Endothelial cell of umbilical vein (primary cell): Measurements from ENCODE around the gene RAX. TPM values are rescaled to one million over a fixed set of nuclear protein-coding genes. Genes with fewer than 3 reads are reported as not detected.

Experiments
- BruUV-seq: library from RNA; stranded (reverse); fragments of 400-500 nt; replicated peaks from 2 replicates; lab custom pipeline; 2021; lab: Mats Ljungman, UMichigan
- CTCF ChIA-PET: fragments of 300-600, 350-600 bp; sonication (Branson Sonifier 250); formaldehyde crosslinking; loops from one replicate; lab custom pipeline; 2021; ENCODE audit warnings: antibody characterized with exemption, inconsistent platforms; lab: Charles Lee
- POLR2A ChIA-PET: fragments of 300-600, 350-600 bp; sonication (Branson Sonifier 250); formaldehyde crosslinking; loops from one replicate; lab custom pipeline; 2021; ENCODE audit warnings: antibody characterized with exemption, inconsistent platforms; lab: Charles Lee
- DNase-seq: peaks from one replicate; pipeline ENCODE4 v3.0.0-alpha.2; 2011; ENCODE audit warnings: low read depth, low spot score
- FAIRE-seq: peaks from 2 replicates; lab custom pipeline; 2011; peaks lifted over from hg19 to GRCh38; lab: Jason Lieb, UNC
- H2AFZ ChIP-seq: 2 replicates; pipeline ENCODE4 v1.6.0; 2012; ENCODE audit warnings: low read depth, low read length, control low read depth, inconsistent platforms
- H3K27ac ChIP-seq: 2 replicates; pipeline ENCODE4 v1.5.1; 2011; ENCODE audit warnings: low read depth, mild to moderate bottlenecking, control low read depth, low read length, moderate library complexity; ENCODE audit not compliant: insufficient read depth
- H3K27me3 ChIP-seq, 2 experiments: 2 replicates each; pipeline versions ENCODE4 v1.6.0 to v1.6.1; 2011; ENCODE audit warnings: low read length in 2 of 2, mixed read lengths in 1 of 2; ENCODE audit not compliant: control insufficient read depth in 2 of 2, insufficient read depth in 2 of 2
- H3K36me3 ChIP-seq, 2 experiments: 2 replicates in 1 of 2; 3 replicates in 1 of 2; pipeline ENCODE4 v1.5.1; 2011; ENCODE audit warnings: low read length in 2 of 2, mild to moderate bottlenecking in 1 of 2, moderate library complexity in 1 of 2; ENCODE audit not compliant: control insufficient read depth in 2 of 2, insufficient read depth in 2 of 2; ENCODE audit errors: extremely low read depth in 1 of 2
- H3K4me1 ChIP-seq: 3 replicates; pipeline ENCODE4 v1.5.1; 2011; ENCODE audit warnings: mild to moderate bottlenecking, low read length; ENCODE audit not compliant: control insufficient read depth, insufficient read depth; ENCODE audit errors: extremely low read depth
- H3K4me2 ChIP-seq: 2 replicates; pipeline ENCODE4 v1.6.1; 2011; ENCODE audit warnings: low read length, control low read depth, mixed read lengths; ENCODE audit not compliant: insufficient read depth
- H3K4me3 ChIP-seq, 3 experiments: fragments of 200-600 bp in 1 of 3; sonication (generic), shearing (Covaris generic) in 1 of 3; replicated peaks in 1 of 3; 2 replicates each; pipeline ENCODE4 v1.5.1; 2011 to 2016; ENCODE audit warnings: control low read depth in 3 of 3, low read length in 3 of 3, mild to moderate bottlenecking in 2 of 3, inconsistent platforms in 1 of 3, low read depth in 1 of 3, moderate library complexity in 1 of 3; ENCODE audit not compliant: insufficient read depth in 1 of 3
- H3K79me2 ChIP-seq: 2 replicates; pipeline ENCODE4 v1.6.0; 2012; ENCODE audit warnings: low read length, inconsistent platforms; ENCODE audit not compliant: control insufficient read depth, insufficient read depth
- H3K9ac ChIP-seq: replicated peaks from 2 replicates; pipeline ENCODE3; 2011; ENCODE audit warnings: low read length, control low read depth; ENCODE audit not compliant: insufficient read depth; ENCODE audit errors: extremely low read depth
- H3K9me1 ChIP-seq: replicated peaks from 3 replicates; pipeline ENCODE4 v1.6.0; 2011; ENCODE audit warnings: mild to moderate bottlenecking, low read length; ENCODE audit not compliant: control insufficient read depth, insufficient read depth; ENCODE audit errors: extremely low read depth
- H3K9me3 ChIP-seq: replicated peaks from 2 replicates; pipeline ENCODE4 v1.5.1; 2012; ENCODE audit warnings: low read length, inconsistent platforms; ENCODE audit not compliant: control insufficient read depth, insufficient read depth
- H4K20me1 ChIP-seq: replicated peaks from 2 replicates; pipeline ENCODE3; 2011; ENCODE audit warnings: mild to moderate bottlenecking, low read length; ENCODE audit not compliant: control insufficient read depth, insufficient read depth; ENCODE audit errors: extremely low read depth
- EZH2 ChIP-seq: IDR thresholded peaks from 2 replicates; pipeline ENCODE4 v1.6.1; 2012; ENCODE audit warnings: borderline replicate concordance, low read depth, mild to moderate bottlenecking, moderate library complexity, low read length, inconsistent platforms; ENCODE audit not compliant: severe bottlenecking
- FOS ChIP-seq: IDR thresholded peaks from 2 replicates; pipeline ENCODE4 v1.6.1; 2011; ENCODE audit warnings: mild to moderate bottlenecking, low read length, moderate library complexity, borderline replicate concordance; ENCODE audit not compliant: insufficient read depth
- GATA2 ChIP-seq: IDR thresholded peaks from 2 replicates; pipeline ENCODE4 v1.7.0; 2011; ENCODE audit warnings: low read depth, mild to moderate bottlenecking, moderate library complexity, mixed read lengths, low read length; ENCODE audit not compliant: insufficient read length, insufficient read depth
- JUN ChIP-seq: IDR thresholded peaks from 2 replicates; pipeline ENCODE4 v1.6.1; 2011; ENCODE audit warnings: borderline replicate concordance, low read depth; ENCODE audit not compliant: insufficient read length, insufficient read depth
- MAX ChIP-seq: IDR thresholded peaks from 2 replicates; pipeline ENCODE4 v1.6.1; 2011; ENCODE audit not compliant: insufficient read depth, insufficient read length
- MYC ChIP-seq: IDR thresholded peaks from one replicate; pipeline ENCODE4 v1.6.1; 2011; ENCODE audit warnings: mild to moderate bottlenecking, low read depth, low read length
- POLR2A ChIP-seq: IDR thresholded peaks from 2 replicates; pipeline ENCODE4 v1.6.1; 2012; ENCODE audit warnings: low read depth, mild to moderate bottlenecking, control low read depth, low read length
- POLR2AphosphoS5 ChIP-seq: IDR thresholded peaks from 2 replicates; pipeline ENCODE4 v1.6.1; 2012; ENCODE audit warnings: low read depth, mild to moderate bottlenecking, control low read depth, low read length, moderate library complexity; ENCODE audit not compliant: insufficient read depth
- dilution Hi-C: fragments of 300-500 bp; cut with MboI; formaldehyde crosslinking; loops from one replicate; pipeline ENCODE4 v1.15.0; 2019; ENCODE audit warnings: low sequenced_read_pairs; ENCODE audit not compliant: extremely low pct_ligation_motif_present
- intact Hi-C: fragments of 100-400 bp; cut with micrococcal nuclease; formaldehyde crosslinking; loops from one replicate; pipeline ENCODE4 v1.10.0; 2022
- polyA plus RNA-seq, 4 experiments: library from polyadenylated mRNA; depleted of rRNA in 3 of 4; stranded (reverse) in 3 of 4; unstranded in 1 of 4; fragments of >200 nt; gene quantifications; 2 replicates each; pipeline versions ENCODE4 v1.2.1 to v1.2.3, GENCODE V29; 2011 to 2012; ENCODE audit warnings: missing spikeins in 1 of 4
- total RNA-seq: library from RNA; stranded (reverse); gene quantifications from 2 replicates; pipeline ENCODE4 v1.2.3, GENCODE V29; 2021
- TF ChIP-seq, protein P1 (sequence below), 2 donors: IDR thresholded peaks; 1 replicate in 1 of 2; 2 replicates in 1 of 2; pipeline ENCODE4 v1.5.1; 2011; ENCODE audit warnings: low read length in 2 of 2, mild to moderate bottlenecking in 2 of 2, moderate library complexity in 2 of 2, control low read depth in 1 of 2, inconsistent platforms in 1 of 2, low read depth in 1 of 2; ENCODE audit not compliant: insufficient read depth in 1 of 2; ENCODE audit errors: extremely low read depth in 1 of 2

Gene RAX
- total and polyA plus RNA-seq, 2 donors (not counting 3 experiments of a cell fraction or from before 2014, with no cell fraction given) = not detected

- no peak overlapping the region for H3K4me2 ChIP-seq
Measured at GRCh38 chr18:59268127-59268720, 5.0 kb downstream of the RAX start.

More at GRCh38 chr18:59268127-59268720, 5.0 kb downstream of the RAX start:
- no peaks in the 10 kb centered on the region for H3K36me3 ChIP-seq
- intact Hi-C loops = no loop called here
- H3K9ac ChIP-seq = no peak overlapping the region
- POLR2A ChIA-PET = no interaction called here
- H3K79me2 ChIP-seq = no peaks in the 10 kb centered on the region
- no peak overlapping the region for H2AFZ ChIP-seq
- DNase-seq (no peak), FAIRE-seq (no peak)
- H4K20me1 ChIP-seq = no peaks in the 10 kb centered on the region
- no peak overlapping the region for H3K4me3 ChIP-seq
- BruUV-seq = no TSS peak
- CTCF ChIA-PET = interaction anchor here (1.3 to 3.5 kb wide), 2 partner anchors 19 to 134 kb away, joined by 4 to 22 read pairs; no protein-coding TSS in a partner anchor
- peaks cover 94 to 98% of the 10 kb centered on the region in 2 experiments for H3K27me3 ChIP-seq
- TF ChIP-seq MYC (no peak), POLR2AphosphoS5 (no peak), EZH2 (no peak), POLR2A (no peak), GATA2 (no peak), MAX (no peak), FOS (no peak), JUN (no peak)
- TF ChIP-seq, protein P1, sequence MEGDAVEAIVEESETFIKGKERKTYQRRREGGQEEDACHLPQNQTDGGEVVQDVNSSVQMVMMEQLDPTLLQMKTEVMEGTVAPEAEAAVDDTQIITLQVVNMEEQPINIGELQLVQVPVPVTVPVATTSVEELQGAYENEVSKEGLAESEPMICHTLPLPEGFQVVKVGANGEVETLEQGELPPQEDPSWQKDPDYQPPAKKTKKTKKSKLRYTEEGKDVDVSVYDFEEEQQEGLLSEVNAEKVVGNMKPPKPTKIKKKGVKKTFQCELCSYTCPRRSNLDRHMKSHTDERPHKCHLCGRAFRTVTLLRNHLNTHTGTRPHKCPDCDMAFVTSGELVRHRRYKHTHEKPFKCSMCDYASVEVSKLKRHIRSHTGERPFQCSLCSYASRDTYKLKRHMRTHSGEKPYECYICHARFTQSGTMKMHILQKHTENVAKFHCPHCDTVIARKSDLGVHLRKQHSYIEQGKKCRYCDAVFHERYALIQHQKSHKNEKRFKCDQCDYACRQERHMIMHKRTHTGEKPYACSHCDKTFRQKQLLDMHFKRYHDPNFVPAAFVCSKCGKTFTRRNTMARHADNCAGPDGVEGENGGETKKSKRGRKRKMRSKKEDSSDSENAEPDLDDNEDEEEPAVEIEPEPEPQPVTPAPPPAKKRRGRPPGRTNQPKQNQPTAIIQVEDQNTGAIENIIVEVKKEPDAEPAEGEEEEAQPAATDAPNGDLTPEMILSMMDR (IDR thresholded peaks at IDR 0.05; ENCODE audit: extremely low read depth in 1 of 2, insufficient read depth in 1 of 2, low read depth in 1 of 2, low read length in 2 of 2) = no peak
- no peaks in the 10 kb centered on the region for H3K4me1 ChIP-seq
- dilution Hi-C loops = no loop called here
- no peaks in the 10 kb centered on the region for H3K9me3 ChIP-seq
- no peaks in the 10 kb centered on the region for H3K9me1 ChIP-seq
- no peak overlapping the region for H3K27ac ChIP-seq
